HG03469 (cell line): ENCODE data around the gene SIRPA.

Source experiments
- ATAC-seq: cut with Tn5 transposase; IDR thresholded peaks from one replicate; pipeline ENCODE4 v1.9.1; 2021; ENCODE audit warnings: mild to moderate bottlenecking, moderate library complexity, moderate number of reproducible peaks; ENCODE audit not compliant: unreplicated experiment

SIRPA gene

DNA sequence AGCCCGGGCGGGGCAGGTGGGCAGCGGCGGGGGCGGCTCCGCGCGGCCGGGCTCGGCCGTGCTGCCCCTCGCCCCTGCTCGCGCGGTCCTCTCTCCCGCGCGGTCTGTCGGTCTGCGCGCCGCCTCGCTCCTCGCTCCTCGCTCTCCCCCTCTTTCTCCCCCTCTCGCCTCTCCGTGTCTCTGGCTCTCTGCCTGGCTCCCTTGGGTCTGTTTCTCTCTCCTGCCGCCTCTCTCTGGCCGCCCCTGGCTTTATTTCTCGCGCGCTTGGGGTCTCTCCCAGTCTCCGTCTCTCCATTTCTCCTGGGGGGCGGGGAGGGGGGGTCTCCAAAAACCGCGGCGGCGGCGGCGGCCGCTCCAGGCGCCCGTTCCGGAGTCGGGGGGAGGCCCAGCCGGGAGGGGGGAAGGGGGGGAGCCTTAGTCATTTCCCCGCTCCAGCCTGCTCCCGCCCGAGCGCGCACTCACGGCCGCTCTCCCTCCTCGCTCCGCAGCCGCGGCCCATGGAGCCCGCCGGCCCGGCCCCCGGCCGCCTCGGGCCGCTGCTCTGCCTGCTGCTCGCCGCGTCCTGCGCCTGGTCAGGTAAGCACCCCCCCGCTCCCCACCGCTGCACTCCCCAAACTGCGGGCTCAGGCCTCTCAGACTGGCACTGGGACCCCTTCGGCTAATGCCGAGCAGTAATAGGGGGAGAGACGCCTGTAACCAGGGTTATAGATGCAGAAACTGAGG, at the start of gene SIRPA:
Gene SIRPA, plus strand, starts transcription at position 457 of the 723 bp plus-strand sequence. Its CDS starts 41 bp downstream, at position 498.
- no peak for ATAC-seq

DNA sequence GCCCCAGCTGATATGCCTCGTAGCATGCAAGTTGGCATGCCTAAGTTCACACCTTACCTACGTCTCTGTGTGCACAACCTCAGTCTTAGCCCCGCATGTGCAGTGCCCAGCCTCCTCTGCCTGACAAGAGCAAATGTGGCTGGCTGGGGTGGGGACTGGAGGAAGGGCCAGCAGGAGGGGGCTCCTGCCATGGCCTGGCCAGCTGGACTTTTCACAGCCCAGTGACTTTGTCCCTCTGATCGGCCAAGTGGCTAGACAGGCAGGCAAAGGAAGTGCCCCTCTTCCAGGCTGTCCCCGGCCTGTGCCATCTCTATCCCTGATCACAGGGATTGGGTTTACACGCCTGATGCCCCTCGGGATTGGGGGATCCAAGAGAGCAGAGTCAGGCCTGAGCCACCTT, 49.5 kb upstream of the SIRPA start:
- ATAC-seq: no peak

DNA sequence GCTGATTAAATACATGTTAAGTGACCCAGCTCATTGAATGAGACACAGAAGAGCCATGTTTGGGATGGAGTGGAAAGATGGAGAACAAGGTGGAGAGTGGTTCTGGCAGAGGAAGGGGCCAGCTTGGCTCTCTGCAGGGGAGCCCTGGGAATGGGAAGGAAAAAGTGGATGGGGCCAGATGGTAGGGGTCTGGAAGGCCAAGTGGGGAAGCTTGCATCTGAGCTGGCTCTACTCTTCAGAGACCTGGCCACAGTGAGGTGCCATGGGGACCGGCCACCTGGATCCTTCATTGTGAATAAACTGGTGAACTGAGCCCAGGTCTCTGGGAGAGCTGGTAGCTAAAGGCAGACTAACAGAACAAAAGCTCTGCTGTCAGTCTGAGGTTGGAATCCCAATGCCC, 48.9 kb upstream of the SIRPA start:
- ATAC-seq: no peak

DNA sequence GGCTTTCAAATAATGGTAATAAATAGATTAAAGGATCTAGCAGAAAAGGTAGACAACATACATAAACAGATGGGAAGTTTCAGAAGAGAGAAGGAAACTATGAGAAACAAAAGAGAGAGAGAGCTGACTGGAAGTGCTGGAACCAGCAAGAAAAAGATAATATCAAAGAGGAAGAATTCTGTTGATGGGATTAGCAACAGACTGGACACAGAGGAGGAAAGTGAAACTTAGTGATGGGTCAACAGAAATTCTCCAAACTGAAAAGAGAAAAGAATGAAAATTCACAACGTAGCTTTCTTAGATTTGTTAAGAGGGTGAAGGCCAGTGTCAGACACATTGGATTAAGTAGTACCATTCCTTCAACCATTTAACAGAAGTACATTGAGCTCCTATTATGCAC, 48.3 kb upstream of the SIRPA start:
- no peak for ATAC-seq

DNA sequence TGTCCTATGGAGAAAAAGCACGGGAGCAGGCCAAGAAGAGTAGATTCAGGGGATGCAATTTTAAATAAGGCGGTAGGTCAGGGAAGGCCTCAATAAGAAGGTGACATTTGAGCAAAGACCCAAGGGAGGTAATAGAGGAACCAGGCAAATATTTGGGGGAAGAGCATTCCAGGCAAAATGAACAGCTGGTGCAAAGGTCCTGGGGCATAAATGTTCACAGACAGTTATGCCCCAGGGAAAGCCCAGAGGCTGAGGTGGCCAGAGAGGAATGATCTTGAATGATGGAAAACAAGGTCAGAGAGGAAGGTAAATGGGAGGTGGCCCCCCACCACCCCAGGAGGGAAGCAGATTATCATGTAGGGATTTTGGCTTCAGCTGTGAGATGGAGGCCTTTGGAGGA, 47.4 kb upstream of the SIRPA start:
- no peak for ATAC-seq

DNA sequence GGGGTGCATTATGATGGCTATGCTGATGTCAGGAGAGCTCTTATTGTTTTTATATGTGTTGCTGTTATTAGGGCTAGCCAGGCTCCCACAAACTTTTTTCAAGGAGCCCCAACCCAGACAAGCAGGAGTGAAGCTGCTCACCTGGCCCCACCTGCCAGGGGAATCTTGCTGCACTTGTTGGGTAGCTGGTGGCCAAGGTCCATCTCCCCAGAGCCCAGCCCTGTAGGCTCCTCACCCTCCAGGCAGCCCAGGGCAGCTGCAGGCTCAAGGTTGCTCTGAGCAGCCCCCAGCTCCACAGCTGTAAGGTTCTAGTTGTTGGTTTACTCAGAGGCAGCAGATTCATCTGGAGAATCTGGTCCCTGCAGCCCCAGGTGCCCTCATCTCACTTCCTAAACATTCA, 46.8 kb upstream of the SIRPA start:
- no peak for ATAC-seq

DNA sequence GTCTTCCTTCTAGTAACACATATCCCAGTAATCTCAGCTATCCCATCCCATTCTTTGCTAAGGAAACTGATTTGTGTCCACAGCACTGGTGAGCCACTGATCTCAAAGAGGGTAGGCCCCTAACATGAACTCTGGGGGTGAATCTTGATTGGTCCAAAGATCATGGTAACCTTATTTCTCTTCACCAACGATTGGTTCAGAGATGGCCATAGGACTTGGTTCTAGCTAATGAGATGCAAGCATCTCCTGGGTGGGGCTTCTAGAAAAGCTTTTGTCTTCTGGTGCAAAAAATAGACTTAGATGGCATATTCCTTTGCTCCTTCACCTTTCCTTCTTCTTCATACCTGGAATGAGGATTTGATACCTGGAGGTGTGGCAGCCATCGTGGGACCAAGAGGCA, 43.8 kb upstream of the SIRPA start:
- no peak for ATAC-seq

DNA sequence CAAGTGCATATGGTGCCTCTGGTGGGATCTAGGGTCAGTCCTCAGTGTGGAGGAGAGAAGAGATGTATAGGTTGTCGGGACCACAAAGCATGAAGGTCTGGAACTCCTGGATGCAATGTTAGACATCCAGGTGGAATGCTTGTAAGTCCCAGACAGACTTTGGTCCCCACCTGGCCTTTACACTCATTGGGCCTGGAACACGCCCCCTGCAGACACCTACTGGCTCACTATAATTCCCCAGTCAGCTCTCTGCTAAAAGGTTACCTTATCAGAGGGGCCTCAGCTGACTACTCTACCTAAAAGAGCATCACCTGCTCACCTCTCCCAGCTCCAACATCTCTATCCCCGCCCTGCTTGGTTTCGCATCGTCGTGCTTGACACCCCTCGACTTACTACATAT, 41.7 kb upstream of the SIRPA start:
- ATAC-seq: no peak

DNA sequence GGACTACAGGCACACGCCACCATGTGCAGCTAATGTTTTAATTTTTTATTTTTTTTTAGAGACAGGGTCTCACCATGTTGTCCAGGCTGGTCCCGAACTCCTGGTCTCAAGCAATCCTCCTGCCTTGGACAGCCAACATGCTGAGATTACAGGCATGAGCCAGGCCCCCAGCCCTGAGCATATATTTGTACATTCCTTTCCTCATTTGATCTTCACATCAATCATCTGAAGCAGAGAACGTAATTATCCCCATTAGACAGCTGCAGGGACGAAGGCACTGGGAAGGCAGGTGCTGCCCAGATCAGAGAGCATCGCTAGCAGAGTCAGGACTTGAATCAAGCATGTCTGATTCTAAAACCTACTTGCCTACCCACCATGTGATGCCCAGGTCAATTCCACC, 41.0 kb upstream of the SIRPA start:
- no peak for ATAC-seq

DNA sequence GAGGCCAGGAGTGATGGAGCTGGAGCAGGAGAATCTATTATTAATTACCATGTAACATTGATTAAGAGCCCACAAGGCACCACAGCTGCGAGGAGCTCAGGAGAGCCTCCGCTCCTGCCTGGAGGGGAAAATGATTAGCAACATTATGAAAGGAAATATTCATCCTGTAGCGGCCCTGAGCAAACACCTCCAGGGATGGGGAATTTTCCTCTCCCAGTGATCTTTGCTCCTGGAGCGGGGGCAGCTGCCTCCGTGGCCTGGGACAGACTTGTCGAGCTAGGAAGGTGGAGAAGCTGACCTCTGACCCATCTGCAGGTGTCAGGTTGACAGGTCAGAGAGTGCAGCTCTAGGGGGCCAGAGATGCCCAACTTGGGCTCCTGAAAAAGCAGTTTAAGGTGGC, 40.1 kb upstream of the SIRPA start:
- ATAC-seq: no peak

DNA sequence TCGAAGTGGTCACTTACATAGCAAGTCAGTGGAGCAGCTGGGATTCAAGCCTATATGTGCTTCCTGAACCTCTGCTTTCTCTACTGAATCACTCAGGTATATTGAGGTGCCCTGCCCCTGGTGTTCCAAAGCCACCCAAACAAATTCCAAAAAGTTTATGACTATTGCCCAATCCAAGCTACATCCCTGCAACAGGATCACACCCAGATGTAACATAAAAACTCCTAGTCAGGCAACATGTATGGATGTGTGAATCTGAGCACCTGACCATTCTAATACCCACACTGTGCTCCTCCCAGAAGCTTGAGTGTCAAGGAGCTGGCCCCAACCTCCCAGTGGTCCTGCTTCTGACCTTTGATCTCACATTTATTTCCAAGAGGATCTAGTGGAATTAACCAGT, 39.5 kb upstream of the SIRPA start:
- ATAC-seq: no peak

DNA sequence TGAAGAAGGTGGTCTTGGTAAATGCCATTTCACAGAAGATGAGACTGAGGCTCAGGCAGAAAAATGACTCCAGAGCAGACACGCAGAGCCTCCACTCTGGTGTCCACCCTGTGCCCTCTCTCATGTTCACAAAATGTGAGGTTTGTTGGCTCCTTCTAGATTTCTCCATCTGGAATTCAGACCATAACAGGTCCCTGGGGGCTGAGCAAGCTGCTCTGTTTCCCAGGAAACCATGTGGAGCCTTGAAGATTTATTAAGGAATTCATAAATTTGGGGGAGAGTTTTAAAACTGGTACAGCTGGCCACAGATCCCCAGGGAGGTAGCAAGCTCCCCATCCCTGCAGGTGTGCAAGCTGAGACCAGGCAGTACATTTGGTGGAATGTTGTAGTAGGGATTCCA, 38.8 kb upstream of the SIRPA start:
- no peak for ATAC-seq

DNA sequence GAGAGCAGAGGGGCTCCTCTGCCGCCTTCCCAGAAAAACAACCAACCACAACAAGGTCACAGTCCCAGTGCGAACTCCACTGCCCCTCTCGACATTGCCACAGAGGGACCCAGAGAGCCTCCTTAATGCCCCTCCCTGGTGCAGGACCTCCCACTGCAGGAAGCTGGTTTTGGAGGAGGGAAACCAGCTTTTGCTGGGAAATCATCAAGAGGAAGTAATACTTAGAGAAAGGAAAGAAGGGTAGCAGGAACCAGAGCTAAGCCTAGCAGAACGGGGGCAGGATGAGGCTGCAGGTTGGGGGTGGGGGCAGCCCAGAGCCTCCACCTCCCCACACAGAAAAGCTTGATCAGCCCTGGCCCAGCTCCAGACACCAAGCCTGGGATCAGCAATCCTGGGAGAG, 37.7 kb upstream of the SIRPA start:
- ATAC-seq: no peak

DNA sequence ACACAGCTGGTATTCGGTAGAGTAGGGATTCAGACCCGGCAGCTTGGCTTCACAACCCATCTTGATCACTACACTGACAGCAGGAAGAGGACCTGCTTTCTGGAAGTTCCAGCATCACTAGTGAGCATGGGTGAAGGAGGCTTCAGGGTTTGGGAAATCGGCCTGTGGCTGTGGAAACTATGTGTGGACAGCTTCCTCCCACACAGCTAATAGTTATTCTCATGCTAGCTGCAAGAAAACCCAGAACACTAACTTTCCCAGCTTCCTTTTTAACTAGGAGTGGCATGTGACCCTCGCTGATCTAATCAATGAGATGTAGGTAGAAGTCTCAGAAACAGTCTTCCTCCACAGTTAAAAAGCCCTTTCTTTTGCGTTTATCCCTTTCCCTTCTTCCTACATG, 36.3 kb upstream of the SIRPA start:
- ATAC-seq: no peak

DNA sequence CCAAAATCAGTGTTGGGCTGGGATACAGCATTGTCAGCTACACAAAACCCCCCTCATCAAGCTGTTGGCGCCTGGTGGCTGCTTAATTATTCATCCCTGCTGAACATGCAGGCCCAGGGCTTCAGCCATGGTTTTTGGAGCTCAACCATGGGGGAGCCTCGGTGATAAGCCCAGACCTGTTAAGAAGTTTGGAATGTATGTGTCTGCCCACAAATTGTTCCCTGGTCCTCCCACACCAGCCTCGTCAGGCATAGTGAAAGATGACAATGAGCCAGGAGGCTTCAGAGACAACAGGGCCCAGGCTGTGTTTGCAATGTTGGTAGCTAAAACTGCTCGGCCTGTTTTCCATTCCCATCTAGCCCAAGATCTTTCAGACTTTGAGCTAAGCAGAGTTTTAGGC, 34.8 kb upstream of the SIRPA start:
- no peak for ATAC-seq

DNA sequence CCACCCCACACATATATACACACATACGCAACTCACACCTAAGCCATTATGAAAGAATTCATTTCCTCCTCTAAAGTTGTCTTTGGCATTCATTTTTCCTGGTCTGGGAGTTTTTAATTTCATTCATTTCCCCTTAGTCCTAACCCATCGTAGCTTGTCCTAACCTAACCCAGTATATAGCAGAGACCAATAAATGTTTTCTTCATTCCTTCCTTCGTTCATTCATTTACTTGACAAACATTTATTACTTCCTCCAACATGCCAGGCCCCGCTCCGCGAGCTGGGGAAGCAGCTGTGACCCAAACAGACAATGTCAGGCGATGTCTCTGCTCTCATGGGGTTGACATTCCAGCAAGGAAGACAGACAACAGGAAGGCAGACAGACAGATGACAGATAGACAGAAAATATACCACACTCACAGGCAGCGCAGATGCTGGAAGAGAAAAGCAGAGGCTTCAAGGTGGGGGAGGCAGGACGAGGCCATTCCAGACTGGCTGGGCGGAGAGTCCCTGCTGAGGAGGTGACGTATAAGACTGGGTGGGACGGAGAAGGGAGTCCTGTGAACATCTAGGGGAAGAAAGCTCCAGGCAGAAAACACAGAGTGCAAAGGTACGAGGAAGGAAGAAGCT, 33.7 kb upstream of the SIRPA start:
- ATAC-seq: no peak

DNA sequence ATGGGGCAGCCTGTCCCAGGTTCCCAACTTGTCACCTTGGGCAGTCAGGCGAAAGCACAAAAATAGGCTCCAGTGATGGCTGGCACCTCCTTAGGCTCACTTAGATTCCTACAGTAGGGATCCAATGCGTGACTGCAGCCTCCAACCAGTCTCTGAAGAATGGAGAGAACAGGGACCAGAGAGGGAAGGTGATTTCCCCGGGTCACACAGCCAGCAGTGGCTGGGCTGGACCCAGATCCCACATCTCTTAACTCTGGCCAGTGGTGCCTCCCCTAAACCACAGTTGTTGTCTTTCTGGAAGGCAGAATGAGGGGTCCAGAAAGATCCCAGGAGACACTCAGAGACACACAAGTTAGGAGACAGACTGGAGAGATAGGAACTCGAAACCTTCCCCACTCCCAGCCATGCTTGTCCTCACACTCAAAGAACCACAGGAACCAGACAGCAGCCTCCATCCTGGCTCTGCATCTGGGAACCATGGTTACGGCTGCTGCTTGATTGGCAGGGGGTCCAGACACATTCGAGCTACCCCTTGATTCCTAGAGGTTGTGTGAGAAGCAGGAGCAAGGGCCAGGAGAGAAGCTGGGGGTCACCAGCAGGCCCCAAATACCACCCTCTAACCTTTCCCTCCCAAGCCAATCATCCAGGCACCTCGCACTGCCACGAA, 33.1 kb upstream of the SIRPA start:
- ATAC-seq: no peak

DNA sequence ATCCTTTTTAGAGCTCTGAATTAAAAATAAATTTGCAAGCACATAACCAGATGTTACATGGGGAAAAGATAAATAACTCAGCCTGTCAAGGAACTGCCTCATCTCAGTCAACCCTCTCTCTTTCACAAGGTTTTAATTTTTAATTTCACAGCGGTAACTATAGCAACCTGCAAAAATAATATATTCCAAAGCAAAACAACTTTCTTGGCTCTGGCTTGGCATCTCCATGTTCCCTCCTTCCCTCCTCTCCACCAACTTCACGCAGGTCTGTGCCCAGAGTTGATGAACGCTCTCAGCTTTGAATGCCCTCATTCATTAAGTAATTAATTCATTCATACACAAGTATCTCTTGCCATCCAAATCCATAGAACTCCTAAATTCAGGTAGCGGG, 32.5 kb upstream of the SIRPA start:
- no peak for ATAC-seq

DNA sequence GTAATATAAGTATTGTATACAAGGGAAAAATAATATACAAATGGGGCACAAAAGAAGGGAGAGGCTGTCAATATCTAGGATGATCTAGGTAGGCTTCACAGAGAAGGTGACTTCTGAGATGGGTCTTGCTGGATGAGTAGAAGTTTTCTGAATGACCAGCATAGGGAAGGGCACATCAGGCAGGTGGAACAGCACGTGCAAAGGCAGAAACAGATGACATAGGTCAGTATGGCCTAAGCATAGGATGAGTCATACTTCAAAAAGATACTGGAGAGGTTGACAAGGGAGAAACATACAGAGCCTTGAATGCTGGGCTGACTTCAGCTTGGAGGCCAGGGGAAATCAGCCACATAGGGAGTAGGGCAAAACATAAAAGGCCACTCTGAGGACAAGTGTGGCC, 31.9 kb upstream of the SIRPA start:
- ATAC-seq: no peak

DNA sequence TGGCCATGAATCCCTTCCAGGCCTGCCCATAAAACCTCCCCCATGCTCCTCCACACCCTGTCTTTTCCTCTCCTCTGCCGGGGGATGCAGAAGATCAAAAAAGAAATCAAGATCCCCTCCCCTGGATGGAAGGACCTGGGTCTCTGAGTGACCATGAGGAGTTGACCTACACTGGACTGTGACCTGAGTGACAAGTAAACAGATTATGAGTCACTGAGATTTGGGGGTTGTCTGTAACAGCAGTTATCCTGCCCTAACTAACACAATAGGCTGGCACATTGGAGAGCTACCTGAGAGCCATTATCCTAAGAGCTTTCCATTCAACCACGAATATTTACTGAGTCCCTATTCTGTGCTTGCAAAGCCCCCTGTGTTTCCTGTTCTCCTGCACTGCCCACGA, 28.4 kb upstream of the SIRPA start:
- ATAC-seq: no peak

DNA sequence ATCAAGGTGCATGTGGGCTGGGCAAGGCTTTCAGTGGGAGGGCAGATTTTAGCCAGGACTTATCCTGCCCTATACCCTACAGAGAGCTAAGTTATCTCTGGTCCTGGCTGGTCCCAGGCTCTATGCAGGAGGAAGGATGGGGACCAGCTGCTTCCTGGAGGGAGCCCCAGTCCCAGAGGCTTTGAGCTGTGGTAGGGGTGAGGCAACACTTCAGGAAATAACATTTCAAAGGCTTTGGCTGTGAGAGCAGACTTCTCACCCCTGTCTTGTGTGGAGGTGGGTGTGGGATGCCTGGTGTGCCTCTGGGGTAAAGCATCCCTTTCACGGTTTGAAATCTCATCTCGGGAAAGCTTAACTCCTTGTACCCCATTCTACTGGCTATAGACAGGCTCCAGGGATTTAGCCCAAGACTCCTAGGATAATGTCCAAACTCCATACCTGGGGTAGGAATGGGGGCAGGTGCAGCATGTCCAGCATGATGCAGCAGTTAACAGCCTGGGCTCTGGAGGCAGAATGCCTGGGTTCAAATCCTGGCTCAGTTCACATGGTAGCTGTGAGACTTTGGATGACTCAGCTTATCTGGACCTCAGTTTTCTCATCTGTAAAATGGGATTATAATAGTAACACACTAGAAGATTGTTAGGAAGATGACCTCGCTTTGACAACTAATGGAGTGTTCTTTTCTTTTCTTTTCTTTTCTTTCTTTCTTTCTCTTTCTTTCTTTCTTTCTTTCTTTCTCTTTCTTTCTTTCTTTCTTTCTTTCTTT, 27.5 kb upstream of the SIRPA start:
- no peak for ATAC-seq

DNA sequence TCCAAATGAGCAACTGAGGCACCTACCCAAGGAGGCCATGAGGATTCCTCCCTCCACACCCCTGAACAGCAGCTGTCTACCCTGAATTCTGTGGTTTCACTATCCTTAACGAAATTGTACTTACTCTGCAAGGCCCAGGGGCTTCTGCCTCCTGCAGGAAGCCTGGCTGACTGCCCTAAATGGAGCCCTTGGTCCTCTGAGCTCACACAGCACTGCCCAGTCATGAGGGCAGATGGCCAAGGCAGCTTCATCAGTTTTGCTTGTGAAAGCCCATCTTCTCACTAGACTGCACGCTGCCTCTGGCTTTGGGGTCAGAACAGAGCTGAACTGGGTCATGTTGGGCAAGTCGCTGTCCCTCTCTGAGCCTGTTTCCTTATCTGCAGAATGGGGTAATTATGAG, 26.4 kb upstream of the SIRPA start:
- no peak for ATAC-seq
